ENCODE data around the gene SPRY2.

- TF ChIP-seq POLR2A (IDR thresholded peaks at IDR 0.05; ENCODE audit: low read depth) (peak; percentile 60), CTCF (IDR thresholded peaks at IDR 0.05) (peak in 2 of 3 experiments; percentile 22 to 36), POLR2AphosphoS5 (IDR thresholded peaks at IDR 0.05) (peak; percentile 89 to 93)
These were observed at the start of gene SPRY2 for GRCh38 chr13:80341101-80341755.
